Memory B cell (primary cell): ENCODE results near the gene SORBS1.

ENCODE experiments used
- ATAC-seq: fragments of 150-1000 bp; cut with Tn5 transposase; 2 replicates; pipeline ENCODE4 v1.10.0; 2021; ENCODE audit warnings: low read depth, mild to moderate bottlenecking, moderate library complexity
- DNase-seq, 2 donors: peaks; one replicate each; pipeline ENCODE4 v3.0.0; 2022; ENCODE audit warnings: low spot score in 2 of 2
- H3K27ac Mint-ChIP-seq: one replicate; pipeline ENCODE4 v1.8.0; 2022; ENCODE audit warnings: mild to moderate bottlenecking, moderate library complexity, mixed read lengths
- H3K27me3 Mint-ChIP-seq: one replicate; pipeline ENCODE4 v1.8.0; 2022; ENCODE audit warnings: mixed read lengths
- H3K36me3 Mint-ChIP-seq: one replicate; pipeline ENCODE4 v1.8.0; 2022; ENCODE audit warnings: mild to moderate bottlenecking, mixed read lengths
- H3K4me1 Mint-ChIP-seq: one replicate; pipeline ENCODE4 v1.8.0; 2022; ENCODE audit warnings: mixed read lengths
- H3K4me3 Mint-ChIP-seq: one replicate; pipeline ENCODE4 v1.8.0; 2022; ENCODE audit warnings: mild to moderate bottlenecking, moderate library complexity, mixed read lengths
- H3K9me3 Mint-ChIP-seq: one replicate; pipeline ENCODE4 v1.8.0; 2022; ENCODE audit warnings: mixed read lengths

Gene SORBS1

GRCh38 chr10:95559471-95559870 lies 1.7 kb downstream of the SORBS1 start:
- no peak overlapping the region for H3K27ac Mint-ChIP-seq
- H3K9me3 Mint-ChIP-seq = no peaks in the 10 kb centered on the region
- no peaks in the 10 kb centered on the region for H3K36me3 Mint-ChIP-seq
- H3K4me1 Mint-ChIP-seq = peaks cover 4% of the 10 kb centered on the region
- no peak for ATAC-seq
- DNase-seq = no peak
- peak overlapping the region; percentile 22 for H3K4me3 Mint-ChIP-seq
- peaks cover 4% of the 10 kb centered on the region for H3K27me3 Mint-ChIP-seq

GRCh38 chr10:95558593-95559320 lies 2.4 kb downstream of the SORBS1 start:
- peaks cover 4% of the 10 kb centered on the region for H3K27me3 Mint-ChIP-seq
- no peaks in the 10 kb centered on the region for H3K36me3 Mint-ChIP-seq
- no peak for DNase-seq
- no peak for ATAC-seq
- H3K4me1 Mint-ChIP-seq = peaks cover 4% of the 10 kb centered on the region
- H3K4me3 Mint-ChIP-seq = no peak overlapping the region
- H3K9me3 Mint-ChIP-seq = no peaks in the 10 kb centered on the region
- no peak overlapping the region for H3K27ac Mint-ChIP-seq

- Mint-ChIP-seq H3K4me1 (peaks cover 4% of the 10 kb centered on the region), H3K27ac (no peak overlapping the region), H3K36me3 (peaks cover 3% of the 10 kb centered on the region), H3K9me3 (peaks cover 5% of the 10 kb centered on the region), H3K27me3 (peaks cover 4% of the 10 kb centered on the region), H3K4me3 (no peak overlapping the region)
- ATAC-seq = no peak
- DNase-seq = no peak
Observed at GRCh38 chr10:95556994-95557767, 4.0 kb downstream of the SORBS1 start.

GRCh38 chr10:95553674-95554073 lies 7.5 kb downstream of the SORBS1 start:
- no peak overlapping the region for H3K27ac Mint-ChIP-seq
- peaks cover 4% of the 10 kb centered on the region for H3K27me3 Mint-ChIP-seq
- no peaks in the 10 kb centered on the region for H3K4me1 Mint-ChIP-seq
- H3K36me3 Mint-ChIP-seq = peaks cover 3% of the 10 kb centered on the region
- H3K4me3 Mint-ChIP-seq = no peak overlapping the region
- DNase-seq (no peak), ATAC-seq (no peak)
- peaks cover 5% of the 10 kb centered on the region for H3K9me3 Mint-ChIP-seq

- Mint-ChIP-seq H3K4me1 (no peaks in the 10 kb centered on the region), H3K4me3 (no peak overlapping the region), H3K27me3 (peaks cover 4% of the 10 kb centered on the region), H3K9me3 (peaks cover 5% of the 10 kb centered on the region), H3K36me3 (peaks cover 3% of the 10 kb centered on the region), H3K27ac (no peak overlapping the region)
- ATAC-seq (no peak), DNase-seq (no peak)
Observed at GRCh38 chr10:95552679-95553342, 8.4 kb downstream of the SORBS1 start.

GRCh38 chr10:95550073-95550672 lies 11.0 kb downstream of the SORBS1 start:
- peaks cover 5% of the 10 kb centered on the region for H3K9me3 Mint-ChIP-seq
- H3K4me1 Mint-ChIP-seq = no peaks in the 10 kb centered on the region
- ATAC-seq = no peak

GRCh38 chr10:95547791-95548435 lies 13.3 kb downstream of the SORBS1 start:
- peaks cover 1% of the 10 kb centered on the region for H3K9me3 Mint-ChIP-seq
- H3K4me1 Mint-ChIP-seq = no peaks in the 10 kb centered on the region
- ATAC-seq (no peak), DNase-seq (no peak)
- H3K27me3 Mint-ChIP-seq = peaks cover 3% of the 10 kb centered on the region
- no peaks in the 10 kb centered on the region for H3K36me3 Mint-ChIP-seq
- H3K27ac Mint-ChIP-seq = no peak overlapping the region
- H3K4me3 Mint-ChIP-seq = no peak overlapping the region

More at GRCh38 chr10:95550073-95550672, 11.0 kb downstream of the SORBS1 start:
- no peak overlapping the region for H3K27ac Mint-ChIP-seq
- H3K27me3 Mint-ChIP-seq = peaks cover 3% of the 10 kb centered on the region
- H3K4me3 Mint-ChIP-seq = no peak overlapping the region
- H3K36me3 Mint-ChIP-seq = peaks cover 3% of the 10 kb centered on the region
- no peak for DNase-seq

- Mint-ChIP-seq H3K27ac (no peak overlapping the region), H3K4me1 (no peaks in the 10 kb centered on the region), H3K4me3 (no peak overlapping the region), H3K36me3 (no peaks in the 10 kb centered on the region), H3K9me3 (no peaks in the 10 kb centered on the region), H3K27me3 (peaks cover 3% of the 10 kb centered on the region)
- DNase-seq = no peak
- no peak for ATAC-seq
Observed at GRCh38 chr10:95547197-95547596, 14.0 kb downstream of the SORBS1 start.

GRCh38 chr10:95545981-95546380 lies 15.2 kb downstream of the SORBS1 start:
- no peaks in the 10 kb centered on the region for H3K9me3 Mint-ChIP-seq
- H3K4me3 Mint-ChIP-seq = no peak overlapping the region
- H3K27ac Mint-ChIP-seq = no peak overlapping the region
- H3K27me3 Mint-ChIP-seq = peaks cover 8% of the 10 kb centered on the region
- ATAC-seq (no peak), DNase-seq (no peak)
- H3K4me1 Mint-ChIP-seq = no peaks in the 10 kb centered on the region
- H3K36me3 Mint-ChIP-seq = no peaks in the 10 kb centered on the region

GRCh38 chr10:95544783-95545500 lies 16.2 kb downstream of the SORBS1 start:
- no peak overlapping the region for H3K27ac Mint-ChIP-seq
- H3K4me1 Mint-ChIP-seq = no peaks in the 10 kb centered on the region
- DNase-seq (no peak), ATAC-seq (no peak)
- no peaks in the 10 kb centered on the region for H3K9me3 Mint-ChIP-seq
- no peak overlapping the region for H3K4me3 Mint-ChIP-seq
- H3K27me3 Mint-ChIP-seq = peaks cover 6% of the 10 kb centered on the region
- no peaks in the 10 kb centered on the region for H3K36me3 Mint-ChIP-seq

- ATAC-seq = no peak
- H3K27me3 Mint-ChIP-seq = peaks cover 5% of the 10 kb centered on the region
- DNase-seq = no peak
- H3K27ac Mint-ChIP-seq = no peak overlapping the region
- H3K36me3 Mint-ChIP-seq = no peaks in the 10 kb centered on the region
- no peaks in the 10 kb centered on the region for H3K4me1 Mint-ChIP-seq
- H3K4me3 Mint-ChIP-seq = no peak overlapping the region
- H3K9me3 Mint-ChIP-seq = no peaks in the 10 kb centered on the region
Observed at GRCh38 chr10:95543459-95543858, 17.7 kb downstream of the SORBS1 start.

GRCh38 chr10:95542761-95543160 lies 18.4 kb downstream of the SORBS1 start:
- no peaks in the 10 kb centered on the region for H3K9me3 Mint-ChIP-seq
- no peak for ATAC-seq
- no peaks in the 10 kb centered on the region for H3K4me1 Mint-ChIP-seq
- peaks cover 5% of the 10 kb centered on the region for H3K27me3 Mint-ChIP-seq
- no peak overlapping the region for H3K27ac Mint-ChIP-seq
- no peak overlapping the region for H3K4me3 Mint-ChIP-seq
- no peak for DNase-seq
- no peaks in the 10 kb centered on the region for H3K36me3 Mint-ChIP-seq

GRCh38 chr10:95542330-95542729 lies 18.8 kb downstream of the SORBS1 start:
- no peak for ATAC-seq
- Mint-ChIP-seq H3K27me3 (peaks cover 5% of the 10 kb centered on the region), H3K36me3 (no peaks in the 10 kb centered on the region), H3K27ac (no peak overlapping the region), H3K4me3 (no peak overlapping the region), H3K4me1 (no peaks in the 10 kb centered on the region), H3K9me3 (no peaks in the 10 kb centered on the region)
- no peak for DNase-seq
